Thymus (tissue), 11 donors: Measurements from ENCODE around the gene GDPD5. TPM values are rescaled to one million over a fixed set of nuclear protein-coding genes. Genes with fewer than 3 reads are reported as not detected.

Experiments
- DNase-seq, 9 donors: peaks; one replicate each; pipeline ENCODE4 v3.0.0-alpha.2; 2013; ENCODE audit warnings: low spot score in 9 of 9, low read depth in 6 of 9, missing footprints in 1 of 9
- H3K27ac ChIP-seq, 2 donors: one replicate each; pipeline ENCODE4 v1.5.1; 2013; ENCODE audit warnings: control low read depth in 1 of 2, low read depth in 1 of 2, low read length in 1 of 2, mild to moderate bottlenecking in 1 of 2, moderate library complexity in 1 of 2
- H3K27me3 ChIP-seq, 2 donors: one replicate each; pipeline ENCODE4 v1.5.1; 2013; ENCODE audit warnings: low read length in 1 of 2; ENCODE audit not compliant: control insufficient read depth in 2 of 2, insufficient read depth in 1 of 2
- H3K36me3 ChIP-seq, 2 donors: one replicate each; pipeline ENCODE4 v1.5.1; 2013; ENCODE audit warnings: low read length in 1 of 2, mild to moderate bottlenecking in 1 of 2, moderate library complexity in 1 of 2; ENCODE audit not compliant: control insufficient read depth in 2 of 2, insufficient read depth in 2 of 2
- H3K4me1 ChIP-seq, 2 donors: one replicate each; pipeline ENCODE4 v1.5.1; 2013; ENCODE audit warnings: low read length in 2 of 2; ENCODE audit not compliant: control insufficient read depth in 2 of 2, insufficient read depth in 2 of 2
- H3K4me3 ChIP-seq, 2 donors: one replicate each; pipeline ENCODE4 v1.5.1; 2013; ENCODE audit warnings: low read length in 2 of 2, control low read depth in 1 of 2, mild to moderate bottlenecking in 1 of 2
- H3K9me3 ChIP-seq, 2 donors: one replicate each; pipeline ENCODE4 v1.5.1; 2013; ENCODE audit warnings: low read length in 1 of 2, mild to moderate bottlenecking in 1 of 2; ENCODE audit not compliant: control insufficient read depth in 2 of 2, insufficient read depth in 1 of 2
- WGBS: extraction: QIAGEN DNeasy Blood & Tissue Kit; methylation state at CpG from one replicate; pipeline ENCODE4 v1.1.7; 2013; 5-methylcytosine and 5-hydroxymethylcytosine counted together
- polyA plus RNA-seq: library from polyadenylated mRNA; stranded (reverse); fragments of 200-250 nt; gene quantifications from one replicate; pipeline ENCODE4 v1.2.3, GENCODE V29; 2013
- total RNA-seq: library from RNA; stranded (reverse); fragments of 120-200 nt; gene quantifications from one replicate; pipeline ENCODE4 v1.2.4, GENCODE V29; 2013
- donor health status: healthy.

Gene GDPD5
- total and polyA plus RNA-seq, 2 donors, result 3.1 to 25.3 TPM

- Histone ChIP-seq H3K36me3 (no peaks in the 10 kb centered on the region), H3K4me1 (no peaks in the 10 kb centered on the region), H3K27ac (no peak overlapping the region), H3K27me3 (no peaks in the 10 kb centered on the region), H3K4me3 (no peak overlapping the region), H3K9me3 (peaks cover 0 to 5% of the 10 kb centered on the region in 2 donors)
- DNase-seq, result no peak
- WGBS, result 92% methylated on average over 8 of the region's 8 CpGs
Measured at GRCh38 chr11:75499423-75500190, 26.1 kb downstream of the GDPD5 start.

GRCh38 chr11:75498556-75499255 is 27.0 kb downstream of the GDPD5 start:
- Histone ChIP-seq H3K4me3 (no peak overlapping the region), H3K36me3 (no peaks in the 10 kb centered on the region), H3K27me3 (no peaks in the 10 kb centered on the region), H3K9me3 (peaks cover 0 to 5% of the 10 kb centered on the region in 2 donors), H3K27ac (no peak overlapping the region), H3K4me1 (no peaks in the 10 kb centered on the region)
- WGBS, result 95% methylated on average over 4 of the region's 4 CpGs
- DNase-seq, result no peak

DNA sequence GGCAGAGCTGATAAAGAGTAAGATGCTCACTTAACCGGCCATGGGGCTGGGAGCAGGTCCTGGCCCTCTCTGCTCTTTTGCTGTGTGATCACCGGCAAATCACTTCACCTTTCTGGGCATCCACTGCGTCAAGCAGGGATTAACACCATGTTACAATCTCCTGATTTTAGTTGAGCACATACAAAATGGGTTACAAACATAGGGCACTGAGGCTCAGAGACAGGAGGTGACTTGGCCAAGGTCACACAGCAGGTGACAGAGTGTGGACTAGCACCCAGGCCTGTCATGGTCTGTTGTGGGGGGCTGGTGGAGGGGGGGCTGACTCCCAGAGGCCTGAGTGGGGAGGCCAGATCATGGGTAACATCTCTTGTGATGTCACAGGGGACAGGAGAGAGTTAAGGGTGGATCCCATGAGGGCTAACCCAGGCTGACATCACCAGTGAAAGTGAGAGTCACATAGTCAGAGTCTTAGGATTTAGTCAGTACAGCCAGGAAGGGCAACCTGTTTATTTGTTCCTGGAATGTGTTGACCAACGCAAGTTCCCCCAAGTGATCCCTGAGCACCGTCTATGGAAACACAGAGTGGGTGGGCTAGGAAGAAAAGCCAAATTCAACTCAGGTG is 27.8 kb downstream of the GDPD5 start:
- WGBS, result 98% methylated on average over 5 of the region's 5 CpGs

GRCh38 chr11:75496305-75496752 is 29.4 kb downstream of the GDPD5 start:
- Histone ChIP-seq H3K27me3 (no peaks in the 10 kb centered on the region), H3K4me1 (peaks cover 3 to 9% of the 10 kb centered on the region in 2 donors), H3K36me3 (no peaks in the 10 kb centered on the region), H3K27ac (no peak overlapping the region), H3K9me3 (peaks cover 0 to 5% of the 10 kb centered on the region in 2 donors), H3K4me3 (no peak overlapping the region)
- WGBS, result 95% methylated on average over 6 of the region's 6 CpGs
- DNase-seq, result no peak

More for the DNA sequence above, 27.8 kb downstream of the GDPD5 start:
- Histone ChIP-seq H3K9me3 (peaks cover 0 to 5% of the 10 kb centered on the region in 2 donors), H3K27me3 (no peaks in the 10 kb centered on the region), H3K36me3 (no peaks in the 10 kb centered on the region), H3K27ac (no peak overlapping the region), H3K4me3 (no peak overlapping the region), H3K4me1 (no peaks in the 10 kb centered on the region)
- DNase-seq, result no peak

DNA sequence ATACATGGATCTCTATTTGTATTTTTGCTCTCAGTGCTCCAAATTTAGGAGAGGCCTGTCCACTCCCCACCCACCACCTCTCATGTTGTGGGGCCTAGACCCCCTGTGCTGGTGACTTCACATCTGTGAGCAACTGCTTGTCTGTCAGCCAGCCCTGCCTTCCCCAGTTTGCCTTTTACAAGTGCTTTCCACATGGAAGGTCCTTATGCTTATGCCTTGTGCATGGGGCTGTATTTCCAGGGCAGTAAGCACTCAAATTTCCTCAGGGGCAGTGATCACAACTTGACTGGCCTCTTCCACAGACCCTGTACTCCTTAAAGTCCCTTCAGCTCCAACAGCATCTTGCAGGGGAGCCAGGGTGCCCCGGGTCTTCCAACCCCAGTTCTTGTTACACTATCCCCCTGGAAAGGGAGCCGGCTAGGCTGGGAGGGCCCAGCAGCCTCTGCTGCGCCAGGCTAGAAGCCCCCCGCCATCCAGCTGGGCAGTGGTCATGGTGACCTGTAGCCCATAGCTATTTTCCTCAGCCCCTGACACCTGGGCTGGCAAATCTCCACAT is 29.9 kb downstream of the GDPD5 start:
- no peak overlapping the region for H3K27ac ChIP-seq
- H3K4me1 ChIP-seq, result peaks cover 3 to 9% of the 10 kb centered on the region in 2 donors
- no peaks in the 10 kb centered on the region for H3K36me3 ChIP-seq
- WGBS, result 93% methylated on average over 4 of the region's 4 CpGs
- no peak for DNase-seq
- peaks cover 0 to 5% of the 10 kb centered on the region in 2 donors for H3K9me3 ChIP-seq
- H3K27me3 ChIP-seq, result no peaks in the 10 kb centered on the region
- H3K4me3 ChIP-seq, result no peak overlapping the region

DNA sequence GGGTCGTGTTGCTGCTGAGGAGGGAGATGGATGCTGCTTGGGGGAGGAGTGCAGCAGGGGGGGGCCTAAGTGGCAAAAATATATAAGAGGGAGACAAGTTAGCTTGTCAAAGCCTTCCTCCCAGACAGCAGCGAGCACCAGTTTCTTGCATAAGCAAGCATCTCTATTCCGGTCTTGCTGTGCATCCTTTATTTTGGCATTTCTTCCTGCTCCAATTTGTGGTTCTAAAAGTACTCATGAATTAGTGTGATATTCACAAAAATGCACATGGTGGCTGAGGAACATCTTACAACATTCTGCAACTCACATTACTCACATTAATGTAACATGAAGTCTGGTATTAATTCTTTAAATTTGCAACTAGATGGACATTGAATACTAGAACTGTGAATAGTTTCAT is 32.1 kb downstream of the GDPD5 start:
- Histone ChIP-seq H3K9me3 (no peaks in the 10 kb centered on the region), H3K27ac (no peak overlapping the region), H3K36me3 (no peaks in the 10 kb centered on the region), H3K4me3 (no peak overlapping the region), H3K4me1 (peaks cover 3 to 9% of the 10 kb centered on the region in 2 donors), H3K27me3 (no peaks in the 10 kb centered on the region)
- DNase-seq, result no peak
- 98% methylated on average over 3 of the region's 3 CpGs for WGBS

GRCh38 chr11:75492181-75492820 is 33.4 kb downstream of the GDPD5 start:
- Histone ChIP-seq H3K36me3 (no peaks in the 10 kb centered on the region), H3K4me1 (peaks cover 3 to 9% of the 10 kb centered on the region in 2 donors), H3K9me3 (no peaks in the 10 kb centered on the region), H3K4me3 (no peak overlapping the region), H3K27ac (no peak overlapping the region), H3K27me3 (no peaks in the 10 kb centered on the region)
- peak in 3 of 9 donors; percentile 13 to 57 (median 30) for DNase-seq
- WGBS, result 36% methylated on average over 6 of the region's 6 CpGs

DNA sequence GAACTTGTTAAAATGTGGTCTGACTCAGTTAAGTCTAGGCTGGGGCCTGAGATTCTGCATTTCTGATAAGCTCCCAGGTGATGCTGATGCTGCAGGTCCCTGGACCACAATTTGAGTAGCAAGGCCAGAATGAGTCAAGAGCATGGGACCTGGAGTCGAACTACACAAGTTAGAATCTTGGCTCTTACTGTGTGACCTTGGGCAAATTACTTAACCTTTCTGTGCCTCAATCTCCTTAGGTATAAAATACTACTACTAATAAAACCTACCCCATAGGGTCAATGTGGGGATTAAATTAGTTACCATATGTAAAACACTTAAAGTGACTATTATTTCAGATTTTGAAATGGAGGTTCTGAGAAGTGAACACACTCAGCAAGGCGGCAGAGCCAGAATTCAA is 34.3 kb downstream of the GDPD5 start:
- Histone ChIP-seq H3K4me1 (peaks cover 3 to 9% of the 10 kb centered on the region in 2 donors), H3K9me3 (no peaks in the 10 kb centered on the region), H3K27ac (no peak overlapping the region), H3K36me3 (no peaks in the 10 kb centered on the region), H3K27me3 (no peaks in the 10 kb centered on the region), H3K4me3 (no peak overlapping the region)
- no peak for DNase-seq
- WGBS, result 96% methylated on average over 2 of the region's 2 CpGs
